Measurements from ENCODE around the gene TMEM89.

TMEM89 gene

GRCh38 chr3:48641396-48641795 lies 19.8 kb upstream of the TMEM89 start:
- no peak for DNase-seq (ENCODE audit: insufficient read length)
- TF ChIP-seq POLR2AphosphoS5 (IDR thresholded peaks at IDR 0.05; ENCODE audit: low read depth, low read length) (no peak), TAF1 (IDR thresholded peaks at IDR 0.05; ENCODE audit: borderline replicate concordance, low read depth, low read length) (no peak), POLR2A (IDR thresholded peaks at IDR 0.05; ENCODE audit: low read depth, low read length) (no peak)
- FAIRE-seq, result no peak

- no peak for TF ChIP-seq TAF1 (IDR thresholded peaks at IDR 0.05; ENCODE audit: borderline replicate concordance, low read depth, low read length)
- TF ChIP-seq POLR2A (IDR thresholded peaks at IDR 0.05; ENCODE audit: low read depth, low read length), result no peak
- TF ChIP-seq POLR2AphosphoS5 (IDR thresholded peaks at IDR 0.05; ENCODE audit: low read depth, low read length), result no peak
- DNase-seq (ENCODE audit: insufficient read length), result no peak
- no peak for FAIRE-seq
Measured at GRCh38 chr3:48639944-48640606, 18.5 kb upstream of the TMEM89 start.

GRCh38 chr3:48637305-48637704 lies 15.7 kb upstream of the TMEM89 start:
- FAIRE-seq, result no peak
- DNase-seq (ENCODE audit: insufficient read length), result no peak
- TF ChIP-seq POLR2A (IDR thresholded peaks at IDR 0.05; ENCODE audit: low read depth, low read length) (no peak), TAF1 (IDR thresholded peaks at IDR 0.05; ENCODE audit: borderline replicate concordance, low read depth, low read length) (no peak), POLR2AphosphoS5 (IDR thresholded peaks at IDR 0.05; ENCODE audit: low read depth, low read length) (no peak)

GRCh38 chr3:48636149-48636655 lies 14.6 kb upstream of the TMEM89 start:
- DNase-seq (ENCODE audit: insufficient read length) (no peak), FAIRE-seq (peak; percentile 30)
- TF ChIP-seq POLR2A (IDR thresholded peaks at IDR 0.05; ENCODE audit: low read depth, low read length) (no peak), POLR2AphosphoS5 (IDR thresholded peaks at IDR 0.05; ENCODE audit: low read depth, low read length) (no peak), TAF1 (IDR thresholded peaks at IDR 0.05; ENCODE audit: borderline replicate concordance, low read depth, low read length) (no peak)

GRCh38 chr3:48635222-48636021 lies 13.9 kb upstream of the TMEM89 start, which contains the start of gene SLC26A6:
TSS of gene SLC26A6 (minus strand) at chr3:48635461. CDS start at chr3:48635393, 68 bp downstream.
- FAIRE-seq, result peak; percentile 99
- TF ChIP-seq TAF1 (IDR thresholded peaks at IDR 0.05; ENCODE audit: borderline replicate concordance, low read depth, low read length), result no peak
- TF ChIP-seq POLR2AphosphoS5 (IDR thresholded peaks at IDR 0.05; ENCODE audit: low read depth, low read length), result 0 out of 2 replicates have a peak, but pooled peaks have one; percentile 30
- TF ChIP-seq POLR2A (IDR thresholded peaks at IDR 0.05; ENCODE audit: low read depth, low read length), result peak; percentile 34; the same call in 1 of the 2 replicates

GRCh38 chr3:48634661-48635221 lies 13.2 kb upstream of the TMEM89 start:
- DNase-seq (ENCODE audit: insufficient read length) (peak; percentile 77), FAIRE-seq (peak; percentile 9)
- TF ChIP-seq POLR2AphosphoS5 (IDR thresholded peaks at IDR 0.05; ENCODE audit: low read depth, low read length) (no peak), TAF1 (IDR thresholded peaks at IDR 0.05; ENCODE audit: borderline replicate concordance, low read depth, low read length) (no peak), POLR2A (IDR thresholded peaks at IDR 0.05; ENCODE audit: low read depth, low read length) (no peak)

More at GRCh38 chr3:48635222-48636021, 13.9 kb upstream of the TMEM89 start, which contains the start of gene SLC26A6:
- peak; percentile 100 for DNase-seq (ENCODE audit: insufficient read length)

GRCh38 chr3:48633743-48634142 lies 12.2 kb upstream of the TMEM89 start:
- TF ChIP-seq TAF1 (IDR thresholded peaks at IDR 0.05; ENCODE audit: borderline replicate concordance, low read depth, low read length) (no peak), POLR2AphosphoS5 (IDR thresholded peaks at IDR 0.05; ENCODE audit: low read depth, low read length) (no peak), POLR2A (IDR thresholded peaks at IDR 0.05; ENCODE audit: low read depth, low read length) (no peak)
- FAIRE-seq (no peak), DNase-seq (ENCODE audit: insufficient read length) (no peak)

- TF ChIP-seq POLR2AphosphoS5 (IDR thresholded peaks at IDR 0.05; ENCODE audit: low read depth, low read length) (no peak), TAF1 (IDR thresholded peaks at IDR 0.05; ENCODE audit: borderline replicate concordance, low read depth, low read length) (no peak), POLR2A (IDR thresholded peaks at IDR 0.05; ENCODE audit: low read depth, low read length) (no peak)
- DNase-seq (ENCODE audit: insufficient read length) (no peak), FAIRE-seq (no peak)
Measured at GRCh38 chr3:48633256-48633655, 11.7 kb upstream of the TMEM89 start.

GRCh38 chr3:48631516-48632448 lies 10.2 kb upstream of the TMEM89 start:
- FAIRE-seq (no peak), DNase-seq (ENCODE audit: insufficient read length) (no peak)
- TF ChIP-seq POLR2AphosphoS5 (IDR thresholded peaks at IDR 0.05; ENCODE audit: low read depth, low read length), result no peak
- no peak for TF ChIP-seq POLR2A (IDR thresholded peaks at IDR 0.05; ENCODE audit: low read depth, low read length)
- TF ChIP-seq TAF1 (IDR thresholded peaks at IDR 0.05; ENCODE audit: borderline replicate concordance, low read depth, low read length), result no peak

- TF ChIP-seq TAF1 (IDR thresholded peaks at IDR 0.05; ENCODE audit: borderline replicate concordance, low read depth, low read length), result no peak
- TF ChIP-seq POLR2AphosphoS5 (IDR thresholded peaks at IDR 0.05; ENCODE audit: low read depth, low read length), result no peak
- TF ChIP-seq POLR2A (IDR thresholded peaks at IDR 0.05; ENCODE audit: low read depth, low read length), result no peak
- FAIRE-seq (no peak), DNase-seq (ENCODE audit: insufficient read length) (no peak)
Measured at GRCh38 chr3:48630833-48631232, 9.3 kb upstream of the TMEM89 start.

Measured in GM12892 (cell line).